ENCODE data around the gene ZNF91.
"Not testable (repeated sequence)": the region's sequence is repeated elsewhere in the genome, so short reads cannot be mapped to it uniquely, and the experiment has no call there.

ZNF91 gene

GRCh38 chr19:23394511-23394910, 760 bp downstream of the ZNF91 start:
- FAIRE-seq: peak; percentile 89

- FAIRE-seq: no peak
Measured at GRCh38 chr19:23393121-23393520, 2.1 kb downstream of the ZNF91 start.

- no peak for FAIRE-seq
Measured at GRCh38 chr19:23391236-23391635, 4.0 kb downstream of the ZNF91 start.

GRCh38 chr19:23385404-23385803, 9.9 kb downstream of the ZNF91 start:
- no peak for FAIRE-seq

- FAIRE-seq: no peak
Measured at GRCh38 chr19:23384858-23385257, 10.4 kb downstream of the ZNF91 start.

- FAIRE-seq: no peak
Measured at GRCh38 chr19:23384166-23384565, 11.1 kb downstream of the ZNF91 start.

- FAIRE-seq: no peak
Measured at GRCh38 chr19:23382955-23383354, 12.3 kb downstream of the ZNF91 start.

GRCh38 chr19:23381114-23381513, 14.2 kb downstream of the ZNF91 start:
- FAIRE-seq: peak; percentile 47

- FAIRE-seq: not testable (repeated sequence)
Measured at GRCh38 chr19:23379671-23380070, 15.6 kb downstream of the ZNF91 start.

GRCh38 chr19:23378948-23379347, 16.3 kb downstream of the ZNF91 start:
- no peak for FAIRE-seq

- no peak for FAIRE-seq
Measured at GRCh38 chr19:23377276-23377675, 18.0 kb downstream of the ZNF91 start.

GRCh38 chr19:23366437-23366836, 28.8 kb downstream of the ZNF91 start:
- no peak for FAIRE-seq

- FAIRE-seq: not testable (repeated sequence)
Measured at GRCh38 chr19:23366031-23366430, 29.2 kb downstream of the ZNF91 start.

- no peak for FAIRE-seq
Measured at GRCh38 chr19:23365222-23365621, 30.0 kb downstream of the ZNF91 start.

- peak; percentile 86 for FAIRE-seq
Measured at GRCh38 chr19:23361843-23362242, 33.4 kb downstream of the ZNF91 start.

GRCh38 chr19:23351806-23352205, 43.5 kb downstream of the ZNF91 start:
- no peak for FAIRE-seq

GRCh38 chr19:23346696-23347095, 48.6 kb downstream of the ZNF91 start:
- FAIRE-seq: no peak

GRCh38 chr19:23345838-23346237, 49.4 kb downstream of the ZNF91 start:
- FAIRE-seq: no peak

GRCh38 chr19:23343434-23344010, 51.7 kb downstream of the ZNF91 start:
- no peak for FAIRE-seq

GRCh38 chr19:23328211-23328610, 67.1 kb downstream of the ZNF91 start:
- no peak for FAIRE-seq

GRCh38 chr19:23321953-23322549, 73.2 kb downstream of the ZNF91 start:
- no peak for FAIRE-seq

- FAIRE-seq: not testable (repeated sequence)
Measured at GRCh38 chr19:23321403-23321802, 73.9 kb downstream of the ZNF91 start.

- FAIRE-seq: not testable (repeated sequence)
Measured at GRCh38 chr19:23319571-23319970, 75.7 kb downstream of the ZNF91 start.

GRCh38 chr19:23318941-23319340, 76.3 kb downstream of the ZNF91 start:
- not testable (repeated sequence) for FAIRE-seq

- no peak for FAIRE-seq
Measured at GRCh38 chr19:23318143-23318542, 77.1 kb downstream of the ZNF91 start.
